Neuronal stem cell (in vitro differentiated cells): Measurements from ENCODE around the gene NPAS4.
A peak's percentile ranks its signal among the peaks of the same experiment; 100 is the strongest.
"Not testable (repeated sequence)": the region's sequence is repeated elsewhere in the genome, so short reads cannot be mapped to it uniquely, and the experiment has no call there.

ENCODE experiments used
- DNase-seq: peaks from one replicate; pipeline ENCODE4 v3.0.0-alpha.2; 2013; ENCODE audit warnings: low spot score
- H2AFZ ChIP-seq: one replicate; pipeline ENCODE4 v1.6.1; 2013; ENCODE audit warnings: mild to moderate bottlenecking, low read length, inconsistent platforms
- H2AK5ac ChIP-seq: 2 replicates; pipeline ENCODE4 v1.6.1; 2013; ENCODE audit warnings: low read depth, mild to moderate bottlenecking, inconsistent platforms, low read length, moderate library complexity, mixed read lengths
- H2BK120ac ChIP-seq: 2 replicates; pipeline ENCODE4 v1.6.1; 2013; ENCODE audit warnings: low read depth, mild to moderate bottlenecking, inconsistent platforms, low read length, moderate library complexity, mixed read lengths
- H2BK12ac ChIP-seq: one replicate; pipeline ENCODE4 v1.6.1; 2013; ENCODE audit warnings: low read length, inconsistent platforms
- H2BK15ac ChIP-seq: 2 replicates; pipeline ENCODE4 v1.6.1; 2013; ENCODE audit warnings: mild to moderate bottlenecking, low read length, inconsistent platforms, mixed read lengths
- H2BK5ac ChIP-seq: one replicate; pipeline ENCODE4 v1.6.1; 2013; ENCODE audit warnings: inconsistent platforms, mild to moderate bottlenecking, low read length, moderate library complexity
- H3K14ac ChIP-seq: one replicate; pipeline ENCODE4 v1.6.1; 2013; ENCODE audit warnings: low read length, inconsistent platforms
- H3K18ac ChIP-seq: 2 replicates; pipeline ENCODE4 v1.6.1; 2013; ENCODE audit warnings: low read length, inconsistent platforms
- H3K23ac ChIP-seq: 2 replicates; pipeline ENCODE4 v1.6.1; 2013; ENCODE audit warnings: low read depth, mild to moderate bottlenecking, mixed read lengths, low read length, inconsistent platforms; ENCODE audit not compliant: poor library complexity
- H3K27ac ChIP-seq: replicated peaks from 3 replicates; pipeline ENCODE4 v1.5.1; 2013; ENCODE audit warnings: low read length, inconsistent platforms
- H3K27me3 ChIP-seq, 3 experiments: 2 replicates each; pipeline ENCODE4 v1.6.1; 2013; ENCODE audit warnings: low read length in 3 of 3, mild to moderate bottlenecking in 2 of 3, inconsistent platforms in 1 of 3, low read depth in 1 of 3, mixed read lengths in 1 of 3, moderate library complexity in 1 of 3; ENCODE audit not compliant: control insufficient read depth in 3 of 3, insufficient read depth in 3 of 3
- H3K36me3 ChIP-seq, 2 donors: replicated peaks in 1 of 2; 2 replicates each; pipeline ENCODE4 v1.6.1; 2013; ENCODE audit warnings: low read length in 2 of 2; ENCODE audit not compliant: control insufficient read depth in 2 of 2, insufficient read depth in 2 of 2
- H3K4ac ChIP-seq: 2 replicates; pipeline ENCODE4 v1.6.1; 2013; ENCODE audit warnings: inconsistent platforms, mild to moderate bottlenecking, low read length, moderate library complexity
- H3K4me1 ChIP-seq, 2 donors: 1 replicate in 1 of 2; 2 replicates in 1 of 2; pipeline ENCODE4 v1.6.1; 2013; ENCODE audit warnings: low read length in 2 of 2, low read depth in 1 of 2; ENCODE audit not compliant: control insufficient read depth in 2 of 2, insufficient read depth in 1 of 2
- H3K4me2 ChIP-seq: one replicate; pipeline ENCODE4 v1.6.1; 2013; ENCODE audit warnings: mild to moderate bottlenecking, low read length, inconsistent platforms; ENCODE audit not compliant: insufficient read depth, poor library complexity, severe bottlenecking
- H3K4me3 ChIP-seq, 2 donors: 2 replicates each; pipeline ENCODE4 v1.5.1; 2013; ENCODE audit warnings: low read length in 2 of 2, mild to moderate bottlenecking in 2 of 2, inconsistent platforms in 1 of 2, moderate library complexity in 1 of 2
- H3K79me1 ChIP-seq: one replicate; pipeline ENCODE4 v1.6.1; 2013; ENCODE audit warnings: low read depth, mild to moderate bottlenecking, inconsistent platforms, low read length, moderate library complexity
- H3K9ac ChIP-seq: one replicate; pipeline ENCODE4 v1.6.1; 2013; ENCODE audit warnings: mild to moderate bottlenecking, low read depth, low read length, inconsistent platforms; ENCODE audit not compliant: poor library complexity
- H3K9me3 ChIP-seq, 2 donors: replicated peaks in 1 of 2; 2 replicates each; pipeline versions ENCODE3 to v1.6.1; 2013; ENCODE audit warnings: low read length in 2 of 2, mild to moderate bottlenecking in 2 of 2, inconsistent platforms in 1 of 2, low read depth in 1 of 2, mixed read lengths in 1 of 2, moderate library complexity in 1 of 2; ENCODE audit not compliant: control insufficient read depth in 2 of 2, insufficient read depth in 1 of 2
- H4K8ac ChIP-seq: one replicate; pipeline ENCODE4 v1.6.1; 2013; ENCODE audit warnings: low read depth, mild to moderate bottlenecking, inconsistent platforms, low read length, moderate library complexity
- H4K91ac ChIP-seq: one replicate; pipeline ENCODE4 v1.6.1; 2013; ENCODE audit warnings: low read length, low read depth, mild to moderate bottlenecking, inconsistent platforms; ENCODE audit not compliant: poor library complexity
- WGBS, 2 donors: extraction: QIAGEN DNeasy Blood & Tissue Kit; methylation state at CpG; one replicate each; pipeline ENCODE4 v1.1.7; 2013; ENCODE audit warnings: missing lambda C conversion rate in 2 of 2, mixed read lengths in 1 of 2; ENCODE audit not compliant: insufficient read length in 2 of 2, insufficient replicate concordance in 1 of 2; ENCODE audit errors: extremely low coverage in 2 of 2; 5-methylcytosine and 5-hydroxymethylcytosine counted together

Gene NPAS4

DNA sequence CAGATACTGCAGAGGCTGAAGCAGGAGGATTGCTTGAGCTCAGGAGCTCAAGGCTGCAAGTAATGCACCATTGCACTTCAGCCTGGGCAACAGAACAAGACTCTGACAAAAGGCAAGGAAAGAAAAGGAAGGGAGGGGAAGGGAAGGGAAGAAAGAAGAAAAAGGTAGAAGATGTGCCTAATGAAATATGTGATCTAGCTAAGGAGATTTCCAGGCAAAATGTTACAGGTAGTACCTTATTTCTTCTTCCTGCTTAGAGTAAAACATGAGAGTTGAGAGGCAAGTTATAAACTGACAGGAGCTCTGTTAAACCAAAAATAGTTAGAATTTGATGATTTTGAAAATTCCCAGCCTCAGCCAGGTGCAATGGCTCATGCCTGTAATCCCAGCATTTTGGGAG, 41.2 kb downstream of the NPAS4 start:
- no peak overlapping the region for H2BK120ac ChIP-seq
- H3K9ac ChIP-seq = no peak overlapping the region
- H3K23ac ChIP-seq = no peak overlapping the region
- no peak overlapping the region for H3K27ac ChIP-seq
- DNase-seq = no peak
- H3K14ac ChIP-seq = no peak overlapping the region
- H3K27me3 ChIP-seq = no peaks in the 10 kb centered on the region
- no peaks in the 10 kb centered on the region for H3K36me3 ChIP-seq
- H3K4me2 ChIP-seq = no peak overlapping the region
- H2BK5ac ChIP-seq = no peak overlapping the region
- H3K4me1 ChIP-seq = peaks cover 0 to 3% of the 10 kb centered on the region in 2 donors
- no peak overlapping the region for H2AFZ ChIP-seq
- H2BK12ac ChIP-seq = no peak overlapping the region
- no peak overlapping the region for H3K4ac ChIP-seq
- H3K9me3 ChIP-seq = peaks cover 0 to 2% of the 10 kb centered on the region in 2 donors
- no peak overlapping the region for H3K4me3 ChIP-seq
- no peak overlapping the region for H4K91ac ChIP-seq
- no peak overlapping the region for H2BK15ac ChIP-seq
- H3K18ac ChIP-seq = no peak overlapping the region
- H3K79me1 ChIP-seq = no peaks in the 10 kb centered on the region
- H4K8ac ChIP-seq = no peak overlapping the region
- no peak overlapping the region for H2AK5ac ChIP-seq

DNA sequence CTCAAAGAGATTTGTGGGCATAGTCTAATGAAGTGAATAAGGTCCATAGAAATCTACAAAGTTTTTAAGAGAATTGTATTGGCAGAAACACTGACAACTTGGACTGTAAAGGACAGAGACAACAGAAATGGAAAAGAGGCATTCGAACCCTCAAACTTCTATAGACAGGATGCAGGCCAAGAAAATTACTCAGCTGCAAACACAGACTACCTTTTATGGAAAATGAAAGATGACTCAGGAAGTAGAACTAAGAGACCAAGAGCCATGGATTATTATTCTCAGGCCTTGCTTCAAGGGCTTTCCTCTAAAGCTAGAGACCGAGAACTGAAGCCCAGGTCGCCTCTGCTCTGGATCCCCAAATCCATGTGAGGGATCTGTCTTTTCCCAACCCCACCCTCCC, 42.1 kb downstream of the NPAS4 start:
- no peak overlapping the region for H2BK5ac ChIP-seq
- no CpG with 5 or more reads among the region's 3 CpGs for WGBS, 2 donors
- no peak overlapping the region for H4K91ac ChIP-seq
- no peak overlapping the region for H3K4ac ChIP-seq
- H2BK15ac ChIP-seq = no peak overlapping the region
- no peak overlapping the region for H3K9ac ChIP-seq
- no peaks in the 10 kb centered on the region for H3K79me1 ChIP-seq
- H3K36me3 ChIP-seq = no peaks in the 10 kb centered on the region
- H3K4me1 ChIP-seq = peaks cover 7 to 8% of the 10 kb centered on the region in 2 donors
- H4K8ac ChIP-seq = no peak overlapping the region
- H3K18ac ChIP-seq = no peak overlapping the region
- H3K27me3 ChIP-seq = no peaks in the 10 kb centered on the region
- H3K9me3 ChIP-seq = peaks cover 0 to 2% of the 10 kb centered on the region in 2 donors
- no peak overlapping the region for H2BK120ac ChIP-seq
- H3K4me2 ChIP-seq = no peak overlapping the region
- H3K23ac ChIP-seq = no peak overlapping the region
- no peak overlapping the region for H2AFZ ChIP-seq
- no peak overlapping the region for H3K27ac ChIP-seq
- no peak overlapping the region for H2AK5ac ChIP-seq
- H3K4me3 ChIP-seq = no peak overlapping the region
- DNase-seq = no peak
- no peak overlapping the region for H2BK12ac ChIP-seq
- no peak overlapping the region for H3K14ac ChIP-seq

DNA sequence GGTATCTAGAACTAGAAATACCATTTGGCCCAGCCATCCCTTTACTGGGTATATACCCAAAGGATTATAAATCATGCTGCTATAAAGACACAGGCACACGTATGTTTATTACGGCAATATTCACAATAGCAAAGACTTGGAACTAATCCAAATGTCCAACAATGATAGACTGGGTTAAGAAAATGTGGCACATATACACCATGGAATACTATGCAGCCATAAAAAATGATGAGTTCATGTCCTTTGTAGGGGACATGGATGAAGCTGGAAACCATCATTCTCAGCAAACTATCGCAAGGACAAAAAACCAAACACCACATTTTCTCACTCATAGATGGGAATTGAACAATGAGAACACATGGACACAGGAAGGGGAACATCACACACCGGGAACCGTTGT, 43.3 kb downstream of the NPAS4 start:
- DNase-seq, H3K18ac ChIP-seq: not testable (repeated sequence)
- no CpG with 5 or more reads among the region's 5 CpGs for WGBS, 2 donors

DNA sequence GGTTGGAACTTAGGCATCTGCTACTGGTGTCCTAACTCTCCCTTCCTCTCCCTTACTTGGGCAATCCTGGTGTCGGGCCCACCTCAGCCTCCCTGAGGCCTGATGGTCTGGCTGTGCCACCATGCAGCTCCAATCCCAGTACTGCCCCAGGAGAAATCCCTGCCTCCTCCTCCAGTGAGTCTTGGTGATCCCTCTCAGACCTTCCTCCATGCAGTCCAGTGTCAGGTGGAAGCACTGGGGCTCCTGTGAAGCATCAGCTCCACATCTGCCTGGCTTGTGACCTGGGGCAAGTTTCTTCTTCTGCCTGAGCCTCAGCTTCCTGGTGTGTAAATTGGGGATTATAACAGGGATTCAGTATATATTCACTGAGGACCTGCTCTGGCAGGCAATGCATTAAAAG, 44.1 kb downstream of the NPAS4 start:
- Histone ChIP-seq H4K8ac (peak overlapping the region; percentile 52), H3K4me2 (no peak overlapping the region), H3K9ac (peak overlapping the region; percentile 7), H3K79me1 (no peaks in the 10 kb centered on the region), H3K18ac (peak overlapping the region; percentile 22), H2AK5ac (peak overlapping the region; percentile 20), H2BK5ac (peak overlapping the region; percentile 59), H3K9me3 (peaks cover 0 to 2% of the 10 kb centered on the region in 2 donors), H2BK120ac (no peak overlapping the region), H3K4me1 (peaks cover 11 to 22% of the 10 kb centered on the region in 2 donors), H3K27me3 (no peaks in the 10 kb centered on the region), H3K23ac (no peak overlapping the region), H2AFZ (no peak overlapping the region), H3K14ac (no peak overlapping the region), H4K91ac (no peak overlapping the region), H3K27ac (peak overlapping the region; percentile 16), H3K36me3 (peaks cover 2 to 10% of the 10 kb centered on the region in 2 donors), H2BK15ac (no peak overlapping the region), H2BK12ac (peak overlapping the region; percentile 77), H3K4me3 (no peak overlapping the region), H3K4ac (no peak overlapping the region)
- no peak for DNase-seq
- no CpG with 5 or more reads among the region's 1 CpG for WGBS, 2 donors

More for the DNA sequence above, 43.3 kb downstream of the NPAS4 start:
- H3K4ac ChIP-seq, H3K9ac ChIP-seq, H3K14ac ChIP-seq, H3K4me3 ChIP-seq, H3K27ac ChIP-seq, H2AFZ ChIP-seq, H3K23ac ChIP-seq, H2BK120ac ChIP-seq, H3K36me3 ChIP-seq, H3K79me1 ChIP-seq, H2BK5ac ChIP-seq, H3K9me3 ChIP-seq, H2BK15ac ChIP-seq, H4K8ac ChIP-seq, H2BK12ac ChIP-seq, H3K27me3 ChIP-seq, H2AK5ac ChIP-seq, H4K91ac ChIP-seq, H3K4me2 ChIP-seq: not testable (repeated sequence)
- H3K4me1 ChIP-seq = peaks cover 11 to 16% of the 10 kb centered on the region in 2 donors
